Renal cortex interstitium (tissue), 11 donors: ENCODE measurements around the gene RBPJ. TPM values are rescaled to one million over a fixed set of nuclear protein-coding genes. Genes with fewer than 3 reads are reported as not detected.
"Not testable (repeated sequence)": the region's sequence is repeated elsewhere in the genome, so short reads cannot be mapped to it uniquely, and the experiment has no call there.

Experiments
- DNase-seq, 11 donors: peaks; one replicate each; pipeline ENCODE4 v3.0.0-alpha.2; 2013; ENCODE audit warnings: low read depth in 9 of 11, low spot score in 4 of 11; ENCODE audit errors: extremely low read depth in 1 of 11
- polyA plus RNA-seq, 3 donors: library from polyadenylated mRNA; unstranded; fragments of 120-200 nt; gene quantifications; one replicate each; pipeline ENCODE4 v1.2.1, GENCODE V29; 2013; ENCODE audit not compliant: insufficient read length in 3 of 3

Gene RBPJ
- polyA plus RNA-seq, 3 donors = 68.8 to 85.2 (median 79.1) TPM

GRCh38 chr4:26323821-26324220, 3.0 kb downstream of the RBPJ start:
- DNase-seq = peak in 2 of 11 donors; percentile 18 to 31

- no peak for DNase-seq
Observed at GRCh38 chr4:26325191-26325590, 4.4 kb downstream of the RBPJ start.

GRCh38 chr4:26326791-26327190, 6.0 kb downstream of the RBPJ start:
- no peak for DNase-seq

- peak in 2 of 11 donors; percentile 24 to 35 for DNase-seq
Observed at GRCh38 chr4:26330186-26330787, 9.5 kb downstream of the RBPJ start.

GRCh38 chr4:26330946-26331345, 10.1 kb downstream of the RBPJ start:
- no peak for DNase-seq

GRCh38 chr4:26331380-26331950, 10.7 kb downstream of the RBPJ start:
- DNase-seq = no peak

GRCh38 chr4:26334366-26334765, 13.6 kb downstream of the RBPJ start:
- DNase-seq = no peak

- no peak for DNase-seq
Observed at GRCh38 chr4:26337612-26338011, 16.8 kb downstream of the RBPJ start.

GRCh38 chr4:26342328-26343037, 21.7 kb downstream of the RBPJ start:
- DNase-seq = no peak

- DNase-seq = no peak
Observed at GRCh38 chr4:26343038-26343398, 22.2 kb downstream of the RBPJ start.

- DNase-seq = peak in 3 of 11 donors; percentile 57 to 67 (median 57)
Observed at GRCh38 chr4:26344901-26345564, 24.2 kb downstream of the RBPJ start.

GRCh38 chr4:26345565-26345938, 24.7 kb downstream of the RBPJ start:
- no peak for DNase-seq

GRCh38 chr4:26346203-26346620, 25.4 kb downstream of the RBPJ start:
- no peak for DNase-seq

GRCh38 chr4:26349496-26349895, 28.7 kb downstream of the RBPJ start:
- DNase-seq = no peak

GRCh38 chr4:26351685-26352084, 30.9 kb downstream of the RBPJ start:
- no peak for DNase-seq

- DNase-seq = no peak
Observed at GRCh38 chr4:26354491-26354890, 33.7 kb downstream of the RBPJ start.

- DNase-seq = no peak
Observed at GRCh38 chr4:26355392-26356052, 34.7 kb downstream of the RBPJ start.

GRCh38 chr4:26356081-26356501, 35.3 kb downstream of the RBPJ start:
- no peak for DNase-seq

GRCh38 chr4:26359521-26359920, 38.7 kb downstream of the RBPJ start:
- DNase-seq = not testable (repeated sequence)

GRCh38 chr4:26360273-26360672, 39.5 kb downstream of the RBPJ start:
- DNase-seq = no peak
